Measurements from ENCODE around the gene IL1RL2. TPM values are rescaled to one million over a fixed set of nuclear protein-coding genes. Genes with fewer than 3 reads are reported as not detected.

Gene IL1RL2
- total and polyA plus RNA-seq, 2 experiments from 2014 or later = 2.0 to 2.3 TPM

GRCh38 chr2:102184018-102184417, 2.8 kb upstream of the IL1RL2 start:
- H3K79me2 ChIP-seq (ENCODE audit: insufficient read depth) = no peaks in the 10 kb centered on the region
- H4K20me1 ChIP-seq (ENCODE audit: insufficient read depth) = no peaks in the 10 kb centered on the region
- peaks cover 12% of the 10 kb centered on the region for H3K36me3 ChIP-seq (ENCODE audit: low read depth)
- H3K27me3 ChIP-seq (replicated peaks; ENCODE audit: insufficient read depth) = no peaks in the 10 kb centered on the region
- peaks cover 83% of the 10 kb centered on the region for H3F3A ChIP-seq (ENCODE audit: insufficient read depth)
- H3K9me3 ChIP-seq (ENCODE audit: low read depth) = no peaks in the 10 kb centered on the region
- H3K4me3 ChIP-seq = no peak overlapping the region
- no peak overlapping the region for H3K4me2 ChIP-seq (ENCODE audit: unreplicated experiment)
- H3K27ac ChIP-seq = peak overlapping the region; percentile 5
- DNase-seq = no peak
- in situ Hi-C loops (cut with MboI) = no loop called here
- no peak overlapping the region for H3K9ac ChIP-seq
- TF ChIP-seq EZH2 (IDR thresholded peaks at IDR 0.05; ENCODE audit: insufficient read depth, poor library complexity, severe bottlenecking) (no peak), EZH2phosphoT487 (IDR thresholded peaks at IDR 0.05; ENCODE audit: insufficient read depth, low read depth) (no peak)
- WGBS, 2 experiments (ENCODE audit: low coverage in 1 of 2, low lambda C conversion rate in 2 of 2, missing lambda C conversion rate in 2 of 2) = 93 to 98% methylated on average over 2 of the region's 2 CpGs
- peaks cover 17% of the 10 kb centered on the region for H3K4me1 ChIP-seq (ENCODE audit: insufficient read depth)
- H2AFZ ChIP-seq = no peak overlapping the region
- no peaks in the 10 kb centered on the region for H3K9me2 ChIP-seq (ENCODE audit: insufficient read depth)

- Histone ChIP-seq H3K79me2 (ENCODE audit: insufficient read depth) (no peaks in the 10 kb centered on the region), H3K4me2 (ENCODE audit: unreplicated experiment) (no peak overlapping the region), H2AFZ (0 out of 2 replicates have a peak overlapping the region, but pooled peaks have one; percentile 6), H3K27ac (peak overlapping the region; percentile 5), H4K20me1 (ENCODE audit: insufficient read depth) (no peaks in the 10 kb centered on the region), H3K4me1 (ENCODE audit: insufficient read depth) (peaks cover 16% of the 10 kb centered on the region), H3K9ac (no peak overlapping the region), H3F3A (ENCODE audit: insufficient read depth) (peaks cover 77% of the 10 kb centered on the region), H3K4me3 (no peak overlapping the region), H3K9me3 (ENCODE audit: low read depth) (no peaks in the 10 kb centered on the region), H3K27me3 (replicated peaks; ENCODE audit: insufficient read depth) (no peaks in the 10 kb centered on the region), H3K36me3 (ENCODE audit: low read depth) (peaks cover 6% of the 10 kb centered on the region), H3K9me2 (ENCODE audit: insufficient read depth) (no peaks in the 10 kb centered on the region)
- in situ Hi-C loops (cut with MboI) = no loop called here
- no peak for DNase-seq
- TF ChIP-seq EZH2 (IDR thresholded peaks at IDR 0.05; ENCODE audit: insufficient read depth, poor library complexity, severe bottlenecking) = no peak
- TF ChIP-seq EZH2phosphoT487 (IDR thresholded peaks at IDR 0.05; ENCODE audit: insufficient read depth, low read depth) = no peak
- WGBS, 2 experiments (ENCODE audit: low coverage in 1 of 2, low lambda C conversion rate in 2 of 2, missing lambda C conversion rate in 2 of 2) = 91% methylated on average over 1 of the region's 1 CpG
Observed at GRCh38 chr2:102184568-102184967, 2.3 kb upstream of the IL1RL2 start.

- no peaks in the 10 kb centered on the region for H3K36me3 ChIP-seq (ENCODE audit: low read depth)
- in situ Hi-C loops (cut with MboI) = no loop called here
- 50 to 51% methylated on average over 2 of the region's 2 CpGs for WGBS, 2 experiments (ENCODE audit: low coverage in 1 of 2, low lambda C conversion rate in 2 of 2, missing lambda C conversion rate in 2 of 2)
Observed at GRCh38 chr2:102185347-102185746, 1.5 kb upstream of the IL1RL2 start.

GRCh38 chr2:102187496-102188150, 800 bp downstream of the IL1RL2 start:
- in situ Hi-C loops (cut with MboI) = no loop called here
- WGBS, 2 experiments (ENCODE audit: low coverage in 1 of 2, low lambda C conversion rate in 2 of 2, missing lambda C conversion rate in 2 of 2) = 3 to 4% methylated on average over 41 to 50 of the region's 50 CpGs

More at GRCh38 chr2:102185347-102185746, 1.5 kb upstream of the IL1RL2 start:
- H3K9me3 ChIP-seq (ENCODE audit: low read depth) = no peaks in the 10 kb centered on the region
- H3K27me3 ChIP-seq (replicated peaks; ENCODE audit: insufficient read depth) = no peaks in the 10 kb centered on the region
- 0 out of 2 replicates have a peak overlapping the region, but pooled peaks have one; percentile 6 for H2AFZ ChIP-seq
- peaks cover 69% of the 10 kb centered on the region for H3F3A ChIP-seq (ENCODE audit: insufficient read depth)
- H3K4me2 ChIP-seq (ENCODE audit: unreplicated experiment) = no peak overlapping the region
- H3K4me1 ChIP-seq (ENCODE audit: insufficient read depth) = peaks cover 14% of the 10 kb centered on the region
- peak; percentile 57 for DNase-seq
- no peak overlapping the region for H3K4me3 ChIP-seq
- TF ChIP-seq EZH2 (IDR thresholded peaks at IDR 0.05; ENCODE audit: insufficient read depth, poor library complexity, severe bottlenecking) (no peak), EZH2phosphoT487 (IDR thresholded peaks at IDR 0.05; ENCODE audit: insufficient read depth, low read depth) (no peak)
- no peak overlapping the region for H3K9ac ChIP-seq
- no peaks in the 10 kb centered on the region for H3K79me2 ChIP-seq (ENCODE audit: insufficient read depth)
- H4K20me1 ChIP-seq (ENCODE audit: insufficient read depth) = no peaks in the 10 kb centered on the region
- H3K27ac ChIP-seq = no peak overlapping the region
- H3K9me2 ChIP-seq (ENCODE audit: insufficient read depth) = no peaks in the 10 kb centered on the region

More at GRCh38 chr2:102187496-102188150, 800 bp downstream of the IL1RL2 start:
- Histone ChIP-seq H3K9me3 (ENCODE audit: low read depth) (no peaks in the 10 kb centered on the region), H3K9ac (peak overlapping the region; percentile 91), H3K27ac (peak overlapping the region; percentile 54), H3K27me3 (replicated peaks; ENCODE audit: insufficient read depth) (no peaks in the 10 kb centered on the region), H3K36me3 (ENCODE audit: low read depth) (no peaks in the 10 kb centered on the region), H3K9me2 (ENCODE audit: insufficient read depth) (no peaks in the 10 kb centered on the region), H3K4me1 (ENCODE audit: insufficient read depth) (peaks cover 22% of the 10 kb centered on the region), H3K4me2 (ENCODE audit: unreplicated experiment) (peak overlapping the region; percentile 87), H3K79me2 (ENCODE audit: insufficient read depth) (no peaks in the 10 kb centered on the region), H3K4me3 (peak overlapping the region; percentile 80), H2AFZ (peak overlapping the region; percentile 92), H4K20me1 (ENCODE audit: insufficient read depth) (no peaks in the 10 kb centered on the region), H3F3A (ENCODE audit: insufficient read depth) (peaks cover 59% of the 10 kb centered on the region)
- peak; percentile 81 for DNase-seq
- TF ChIP-seq EZH2phosphoT487 (IDR thresholded peaks at IDR 0.05; ENCODE audit: insufficient read depth, low read depth) (no peak), EZH2 (IDR thresholded peaks at IDR 0.05; ENCODE audit: insufficient read depth, poor library complexity, severe bottlenecking) (no peak)

All from GM23248 (cell line).